GM12892 (cell line): ENCODE results near the gene RPS23.

Source experiments
- POLR2A ChIP-seq: IDR thresholded peaks from 2 replicates; pipeline ENCODE4 v1.6.1; 2011; ENCODE audit warnings: low read depth, low read length, control low read depth
- POLR2AphosphoS5 ChIP-seq: IDR thresholded peaks from 2 replicates; pipeline ENCODE4 v1.6.1; 2011; ENCODE audit warnings: low read depth, low read length, control low read depth

GRCh38 chr5:82283893-82284292 lies 5.7 kb upstream of the RPS23 start:
- TF ChIP-seq POLR2AphosphoS5 = no peak
- no peak for TF ChIP-seq POLR2A
